Fibroblast of skin of right biceps (primary cell): Measurements from ENCODE around the gene PNMA6E.
"Not testable (repeated sequence)": the region's sequence is repeated elsewhere in the genome, so short reads cannot be mapped to it uniquely, and the experiment has no call there.

Experiments used
- DNase-seq: peaks from one replicate; pipeline ENCODE4 v3.0.0-alpha.2; 2013

The PNMA6E gene

DNA sequence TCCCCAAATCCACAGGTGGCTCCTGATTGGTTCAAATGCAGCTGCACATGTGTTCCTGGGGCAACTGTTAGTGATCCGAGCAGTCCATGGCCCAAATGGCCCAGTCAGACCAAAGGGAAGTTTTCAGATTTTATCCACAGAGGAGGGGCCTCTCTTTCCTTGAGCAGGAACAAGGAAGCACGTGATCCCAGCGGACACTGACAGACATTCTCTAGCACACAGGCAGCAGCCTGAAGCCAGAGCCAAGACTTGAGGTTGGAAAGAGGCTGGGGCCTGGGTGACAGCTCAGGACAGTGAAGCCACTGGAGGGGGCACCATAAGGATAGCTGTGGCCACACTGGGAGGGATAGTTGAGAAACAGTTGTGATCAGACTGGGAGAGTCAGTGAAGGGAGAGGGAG, 6.6 kb upstream of the PNMA6E start:
- no peak for DNase-seq

DNA sequence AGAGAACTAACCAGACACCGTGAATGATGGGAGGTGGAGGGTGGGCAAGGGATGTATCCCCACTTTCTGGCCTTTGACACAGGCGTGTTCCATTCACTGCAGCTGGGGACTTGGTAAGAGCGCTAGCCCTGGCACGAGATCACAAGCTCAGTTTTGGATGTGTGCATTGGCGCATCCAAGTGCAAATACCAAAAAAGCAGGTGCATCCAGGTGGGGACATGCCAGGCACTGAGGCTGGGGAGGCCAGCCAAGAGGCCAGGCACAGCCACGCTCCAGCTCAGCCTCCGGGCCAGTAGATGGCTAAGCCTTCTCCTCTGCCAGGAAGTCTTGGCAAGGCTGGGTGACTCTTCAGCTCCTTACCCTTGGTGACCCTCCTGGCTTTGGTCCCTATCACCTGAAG, 5.8 kb upstream of the PNMA6E start:
- no peak for DNase-seq

DNA sequence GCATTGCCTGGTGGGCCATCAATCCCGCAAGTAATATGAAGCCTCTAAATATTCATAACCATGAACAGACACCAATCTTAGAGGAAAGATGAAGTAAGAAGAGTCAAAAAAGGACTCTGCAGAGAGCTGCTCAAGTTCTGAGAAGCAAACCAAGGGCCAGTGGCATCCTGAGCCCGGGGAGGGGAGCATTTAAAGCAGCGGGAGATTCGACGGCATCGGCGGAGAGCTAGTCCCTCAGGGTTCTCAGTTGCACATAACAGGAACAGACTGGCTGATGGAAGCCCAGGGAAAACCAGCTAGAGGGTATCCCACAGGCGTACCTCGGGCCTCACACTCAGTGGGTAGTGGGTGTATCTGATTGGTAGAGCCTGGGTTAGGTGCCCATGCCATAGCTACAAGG, 4.9 kb upstream of the PNMA6E start:
- no peak for DNase-seq

DNA sequence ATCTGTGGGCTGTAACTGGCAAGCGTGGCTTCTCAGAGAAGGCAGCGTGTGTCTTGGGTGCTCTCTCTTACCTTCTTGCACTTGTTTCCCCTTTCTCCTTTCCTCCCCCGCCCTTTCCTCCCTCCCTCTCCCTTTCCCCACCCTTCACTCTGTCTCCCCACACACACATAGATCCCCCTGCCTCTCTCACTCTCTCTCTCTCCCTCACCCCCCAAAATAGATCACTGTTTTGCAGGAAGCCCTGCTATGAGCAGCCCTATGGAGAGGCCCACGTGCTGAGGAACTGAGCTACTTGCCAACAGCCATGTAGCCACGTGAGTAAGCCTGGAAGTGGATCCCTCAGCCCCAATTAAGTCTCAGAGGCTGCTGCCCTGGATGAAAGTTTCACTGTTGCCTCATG, 4.3 kb upstream of the PNMA6E start:
- DNase-seq: no peak

DNA sequence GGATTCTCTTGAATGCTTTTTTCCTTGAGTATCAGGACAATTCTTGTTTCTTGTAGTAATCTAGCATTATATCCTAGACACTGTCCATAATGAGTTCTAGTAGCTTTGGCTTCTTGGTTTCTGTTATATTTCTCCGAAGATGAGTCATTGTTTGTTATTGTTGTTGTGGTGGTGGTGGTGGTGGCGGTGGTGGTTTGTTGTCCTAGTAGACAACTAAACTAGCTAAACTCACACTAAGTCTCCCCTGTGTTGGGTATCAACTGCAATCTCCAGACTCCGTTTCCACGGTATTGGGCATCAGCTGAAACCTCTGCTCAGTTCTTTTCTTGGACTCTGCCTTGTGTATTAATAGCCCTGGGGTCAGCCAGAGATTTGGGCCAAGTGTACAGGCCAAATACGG, 3.2 kb upstream of the PNMA6E start:
- DNase-seq: not testable (repeated sequence)

DNA sequence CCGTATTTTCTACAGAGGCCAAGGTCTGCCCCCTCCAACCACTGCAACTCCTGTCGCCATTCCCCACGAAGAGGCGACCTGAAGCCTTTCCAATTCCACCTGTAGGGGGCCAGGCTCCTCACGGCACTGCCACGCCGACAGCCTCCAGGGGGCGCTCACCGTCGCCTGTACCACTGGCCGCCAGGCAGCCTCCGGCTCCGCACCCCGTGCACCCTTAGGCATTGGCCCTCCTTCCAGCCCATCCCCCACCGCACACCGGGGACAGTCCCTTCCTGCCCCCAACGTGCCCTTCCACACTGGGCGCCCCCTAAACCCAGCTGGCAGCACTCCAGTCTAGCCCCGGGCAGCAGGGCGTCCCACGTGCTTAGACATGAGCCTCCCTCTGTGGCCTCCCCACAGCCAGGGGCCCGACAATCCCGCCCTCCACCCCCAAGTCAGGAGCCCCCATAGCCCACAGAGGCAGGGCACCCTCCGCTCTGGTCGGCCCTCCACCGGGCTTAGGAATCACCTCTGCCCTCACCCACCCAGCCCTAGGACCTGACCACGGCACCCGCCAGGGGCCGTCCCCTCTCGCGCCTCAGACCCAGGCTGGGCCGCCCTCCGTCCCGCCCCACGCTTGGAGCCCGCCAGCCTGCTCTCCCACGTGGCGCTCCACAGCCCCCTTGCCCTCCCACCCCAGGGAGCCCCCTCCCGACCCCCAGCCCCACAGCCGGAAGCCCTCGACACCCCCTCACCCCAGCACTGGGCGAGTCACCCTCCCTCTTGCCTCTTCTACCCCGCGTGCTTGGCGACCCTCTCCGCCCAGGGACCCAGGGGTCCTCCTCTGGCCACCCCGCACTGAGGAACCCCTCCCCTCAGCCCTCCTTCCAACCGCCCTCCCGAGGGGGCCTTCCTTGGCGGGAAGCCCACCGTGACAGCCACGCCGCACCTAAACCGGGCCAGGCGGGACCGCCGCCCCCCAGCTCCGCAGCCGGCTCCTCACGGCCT, 711 bp downstream of the PNMA6E start:
- DNase-seq: peak; percentile 10

DNA sequence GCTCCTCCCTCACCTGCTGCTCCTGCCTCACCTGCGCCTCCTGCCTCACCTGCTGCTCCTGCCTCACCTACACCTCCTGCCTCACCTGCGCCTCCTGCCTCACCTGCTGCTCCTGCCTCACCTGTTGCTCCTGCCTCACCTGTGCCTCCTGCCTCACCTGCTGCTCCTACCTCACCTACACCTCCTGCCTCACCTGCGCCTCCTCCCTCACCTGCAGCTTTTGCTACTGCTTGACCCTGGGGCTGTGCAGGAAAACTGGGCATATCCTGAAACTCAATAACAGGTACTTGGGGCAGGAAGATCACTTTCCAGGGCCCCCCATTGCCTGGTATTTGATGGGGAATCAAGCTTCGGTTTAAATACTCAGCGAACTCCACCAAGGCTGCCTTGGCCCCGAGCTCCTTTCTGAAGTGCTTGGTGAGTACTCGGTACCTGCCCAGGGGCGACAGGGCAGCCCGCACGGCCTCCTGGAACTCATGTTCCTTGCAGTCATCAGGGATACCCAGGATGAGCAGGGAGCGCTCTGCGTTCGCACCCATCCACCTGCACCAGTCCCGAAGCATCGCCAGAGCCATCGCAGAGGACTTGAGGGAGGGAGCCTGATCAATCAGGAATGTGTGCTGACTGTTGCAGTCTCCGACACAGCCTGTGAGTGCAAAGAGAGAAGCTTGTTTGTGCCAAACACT, 2.7 kb downstream of the PNMA6E start:
- DNase-seq: no peak

DNA sequence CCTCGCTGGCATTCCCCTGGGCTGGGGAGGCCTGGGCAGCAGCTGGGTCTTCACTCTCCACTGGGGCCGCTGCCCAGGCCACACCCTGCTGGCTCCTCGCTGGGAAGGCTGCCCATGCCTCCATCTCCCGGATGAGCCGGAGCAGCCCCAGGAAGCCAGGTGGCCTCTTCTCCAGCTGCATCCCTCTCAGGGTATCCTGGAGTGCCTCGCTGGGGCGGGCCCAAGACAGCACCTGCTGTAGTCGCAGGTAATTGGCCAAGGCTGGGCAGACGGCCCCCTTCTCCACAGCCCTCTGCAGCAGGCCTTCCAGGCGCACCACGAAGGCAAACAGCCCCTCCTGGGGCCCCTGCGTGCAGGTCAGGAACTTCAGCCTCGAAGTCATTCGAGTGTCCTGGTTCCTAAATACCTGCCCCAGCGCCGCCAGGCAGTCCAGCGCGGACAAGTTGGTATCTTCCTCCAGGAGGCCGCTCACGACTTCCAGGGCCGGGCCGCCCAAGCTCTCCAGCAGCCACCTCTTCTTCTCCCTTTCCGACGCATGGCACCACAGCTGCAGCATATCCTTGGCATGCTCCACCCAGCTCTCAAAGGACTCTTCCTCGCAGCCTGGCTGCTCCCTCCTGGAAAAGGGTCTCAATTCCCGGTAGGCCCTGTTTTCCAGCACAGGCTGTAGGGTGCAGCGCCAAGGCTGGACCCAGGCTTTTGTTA, 3.7 kb downstream of the PNMA6E start:
- no peak for DNase-seq

DNA sequence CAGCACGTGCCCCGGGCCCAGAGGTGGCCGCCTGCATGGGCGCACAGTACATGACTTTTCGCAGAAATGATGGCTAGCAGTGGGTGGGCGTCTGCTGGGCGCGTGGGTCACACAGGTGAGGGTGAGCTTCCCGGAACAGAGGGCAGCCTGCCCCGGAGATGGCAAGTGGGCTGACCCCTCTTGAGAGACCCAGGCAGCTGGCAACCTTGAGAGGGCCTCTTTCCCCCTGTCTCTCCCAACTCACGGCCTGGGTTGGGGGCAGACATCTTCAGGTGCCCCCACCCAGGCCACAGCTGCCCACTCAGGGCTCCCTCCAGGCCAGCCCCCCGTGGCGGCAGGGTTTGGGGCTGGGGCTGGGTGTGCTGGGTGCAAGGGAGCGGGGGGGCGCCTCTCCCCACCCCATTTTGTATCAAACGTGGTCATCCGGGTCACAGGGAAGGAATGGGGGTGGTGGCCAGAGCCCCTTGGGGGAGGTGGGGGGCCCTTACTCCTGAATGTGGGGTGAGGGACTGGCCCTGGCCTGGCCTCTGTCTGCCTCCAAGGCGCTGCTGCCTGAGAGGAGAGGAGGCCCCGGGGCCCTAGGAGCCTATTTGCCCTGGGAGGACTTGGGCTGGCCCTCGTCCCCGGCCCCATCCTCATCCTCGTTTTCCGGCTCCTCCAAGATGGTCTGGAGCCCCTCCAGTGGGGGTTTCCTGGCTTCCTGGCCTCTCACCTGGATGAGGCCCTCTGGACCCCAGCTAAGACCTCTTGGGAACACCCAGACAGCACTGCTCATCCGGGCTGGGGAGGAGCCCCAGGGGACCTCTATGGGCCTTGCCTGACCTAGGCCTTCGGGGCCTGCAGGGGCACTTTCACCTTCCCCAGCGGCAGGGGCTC, 4.6 kb downstream of the PNMA6E start:
- DNase-seq: no peak

DNA sequence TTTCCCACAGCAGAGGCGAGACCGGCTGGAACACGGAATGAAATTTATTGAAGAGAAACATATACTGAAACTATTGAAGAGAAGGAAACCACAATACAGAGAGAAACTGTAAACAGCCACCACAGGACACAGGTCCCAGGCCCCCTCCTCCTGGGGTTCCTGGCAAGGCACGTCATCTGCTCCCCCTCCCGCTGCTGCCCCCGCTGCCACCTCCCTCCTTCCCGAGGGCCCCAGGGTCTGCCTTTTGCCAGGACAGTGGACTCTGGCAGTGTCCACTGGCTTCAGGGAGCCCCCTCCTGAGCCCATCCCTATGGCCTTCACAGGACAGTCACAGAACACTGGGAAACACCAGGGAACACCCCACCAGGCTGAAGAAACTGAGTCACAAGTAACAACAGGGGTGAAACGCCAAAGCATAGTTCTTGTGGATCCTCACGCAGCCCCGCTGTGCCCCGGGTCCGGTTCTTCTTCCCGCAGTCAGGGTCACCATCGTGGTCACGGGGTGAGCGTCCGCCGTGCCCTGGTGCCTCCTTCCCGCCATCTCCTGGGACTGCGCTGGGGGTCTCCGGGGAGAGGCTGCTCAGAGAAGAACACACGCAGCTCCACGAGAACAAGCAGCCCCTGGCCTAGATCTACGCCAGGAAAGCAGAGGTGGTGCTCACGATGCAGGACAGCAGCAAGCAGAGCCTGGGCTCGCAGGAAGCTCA, 5.4 kb downstream of the PNMA6E start:
- no peak for DNase-seq

DNA sequence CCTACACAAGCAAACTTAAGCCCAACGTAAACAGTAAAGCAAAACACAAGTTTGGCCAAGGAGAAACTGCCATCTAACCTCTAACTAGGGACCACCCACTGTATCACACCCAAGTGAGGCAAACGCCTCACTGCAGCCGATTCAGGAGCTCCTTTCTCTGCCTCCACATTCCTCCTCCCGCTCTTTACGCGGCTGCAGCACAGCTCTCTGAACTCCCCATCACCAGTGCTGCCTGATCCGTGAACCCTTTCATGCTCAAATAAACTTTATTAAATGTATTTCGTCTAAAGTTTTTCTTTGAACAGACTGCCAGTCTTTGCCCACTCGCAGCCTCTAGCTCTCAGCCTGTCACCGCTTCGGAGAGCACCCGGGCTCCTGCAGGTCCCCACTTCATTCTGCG, 6.5 kb downstream of the PNMA6E start:
- DNase-seq: no peak

DNA sequence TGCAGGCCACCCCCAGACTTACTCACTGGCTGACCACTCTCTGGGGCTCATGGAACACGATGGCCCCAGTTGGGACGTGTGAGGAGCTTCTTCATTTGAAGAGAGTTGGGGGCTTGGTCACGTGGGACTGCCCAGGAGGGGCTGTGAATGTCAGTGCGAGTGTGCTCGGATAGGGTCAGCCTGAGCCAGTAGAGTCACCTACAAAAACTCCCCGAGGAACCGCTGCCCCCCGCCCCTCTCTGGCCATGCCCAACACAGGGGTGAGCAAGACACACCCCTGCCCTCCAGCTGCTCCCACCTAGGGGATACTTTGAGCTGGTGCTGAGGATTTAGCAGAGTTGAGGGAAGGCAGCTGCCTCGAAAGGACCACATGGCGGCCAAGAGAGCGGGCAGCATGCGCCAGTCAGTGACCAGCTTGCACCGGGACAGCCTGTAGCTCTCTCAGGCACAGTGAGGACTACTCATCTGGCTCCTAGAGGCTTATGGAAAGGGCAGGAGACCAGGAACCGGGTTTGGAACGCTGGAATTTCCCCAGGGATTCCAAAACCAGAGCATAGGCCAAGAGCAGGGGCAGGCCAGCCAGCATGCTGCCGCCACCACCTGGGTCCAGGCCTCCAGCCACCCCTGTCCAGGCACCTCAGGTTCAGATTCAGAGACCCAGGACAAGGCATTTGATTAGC, 8.4 kb downstream of the PNMA6E start:
- no peak for DNase-seq

DNA sequence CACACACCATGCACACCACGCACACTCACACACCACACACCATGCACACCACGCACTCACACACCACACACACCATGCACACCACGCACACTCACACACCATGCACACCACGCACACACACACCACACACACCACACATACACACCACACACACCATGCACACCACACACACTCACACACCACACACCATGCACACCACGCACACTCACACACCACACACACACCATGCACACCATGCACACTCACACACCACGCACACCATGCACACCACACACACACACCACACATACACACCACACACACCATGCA, 11.7 kb downstream of the PNMA6E start:
- DNase-seq: not testable (repeated sequence)

DNA sequence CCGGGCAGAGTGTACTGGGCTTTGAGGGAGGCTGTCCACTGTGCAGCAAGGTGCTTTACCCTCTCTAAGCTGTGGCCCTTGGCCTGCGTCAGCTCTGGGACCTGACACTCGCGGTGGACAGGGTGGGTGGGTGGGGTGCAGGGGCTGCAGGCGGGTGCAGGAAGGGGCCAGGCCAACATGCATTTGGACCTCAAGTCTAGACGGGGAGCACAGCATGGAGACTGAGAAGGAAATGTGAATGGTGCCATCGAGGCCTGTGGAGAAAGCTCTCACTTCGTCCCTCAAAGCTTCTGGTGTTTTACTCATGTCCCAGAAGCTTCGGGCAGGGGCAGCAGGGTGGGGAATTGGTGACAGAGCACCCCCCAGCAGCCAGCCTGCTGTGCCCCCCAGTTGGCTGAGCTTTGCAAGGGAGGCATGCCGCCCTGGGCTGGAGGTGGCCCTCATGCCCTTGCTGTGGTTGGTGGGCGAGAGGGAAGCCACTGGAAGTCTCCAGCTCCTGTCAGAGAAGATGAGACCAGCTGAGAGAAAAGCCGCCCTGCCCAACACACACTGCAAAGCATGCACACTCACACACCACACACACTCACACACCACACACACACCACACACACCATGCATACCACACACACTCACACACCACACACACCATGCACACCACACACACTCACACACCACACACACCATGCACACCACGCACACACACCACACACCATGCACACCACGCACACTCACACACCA, 12.3 kb downstream of the PNMA6E start:
- DNase-seq: no peak

DNA sequence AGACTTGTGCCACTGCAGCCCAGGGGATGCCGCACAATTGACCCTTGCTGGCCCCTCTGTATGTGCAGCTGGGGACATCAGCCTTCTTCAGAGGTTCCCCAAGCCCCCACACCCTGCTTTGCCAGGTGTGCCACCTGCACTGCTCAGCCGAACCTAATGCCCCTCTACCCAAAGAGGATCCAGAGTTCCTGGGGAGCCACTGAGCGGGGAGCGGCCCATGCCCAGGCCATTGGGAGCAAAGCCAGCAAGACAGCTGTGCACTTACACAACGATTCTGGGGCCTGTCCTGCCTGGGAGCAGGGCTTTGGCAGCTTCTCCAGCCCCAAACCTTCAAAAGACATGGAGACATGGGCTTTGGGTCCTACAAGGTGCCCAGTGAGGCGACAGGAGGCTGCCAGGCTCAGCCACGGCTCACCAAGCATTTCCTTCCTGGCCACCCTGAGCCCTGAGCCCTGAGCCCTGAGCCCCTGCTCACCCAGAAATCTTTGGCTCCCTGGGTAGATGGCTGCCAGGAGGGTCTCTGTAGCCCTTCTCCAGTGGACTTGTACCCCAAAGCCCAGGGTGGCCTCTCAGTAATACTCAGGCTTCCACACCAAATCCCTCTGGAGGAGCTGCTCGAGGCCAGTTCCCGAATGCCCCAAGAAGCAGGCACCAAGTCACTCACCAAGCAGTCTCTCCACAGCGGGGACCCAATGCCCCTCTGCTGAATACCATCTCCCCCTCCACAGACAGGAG, 13.0 kb downstream of the PNMA6E start:
- DNase-seq: no peak

DNA sequence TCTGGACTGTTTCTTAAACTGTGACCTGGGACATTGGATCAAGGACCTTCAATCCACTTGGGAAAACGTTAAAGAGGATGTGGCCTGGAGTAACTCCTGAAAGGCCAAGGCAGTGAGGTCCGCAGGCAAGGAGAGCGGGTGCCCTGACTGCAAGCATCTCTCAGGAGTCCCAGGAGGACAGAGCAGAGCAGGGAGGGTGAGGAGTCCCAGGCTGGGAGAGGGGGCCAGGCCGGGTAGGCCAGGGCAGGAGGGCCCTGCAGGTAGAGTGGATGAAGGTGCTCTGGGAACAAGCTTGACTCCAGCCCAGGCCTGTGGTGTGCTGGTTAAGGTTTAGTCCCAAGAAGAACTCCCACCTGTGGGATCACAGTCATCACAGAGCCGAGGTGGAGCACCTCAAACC, 13.8 kb downstream of the PNMA6E start:
- DNase-seq: no peak

DNA sequence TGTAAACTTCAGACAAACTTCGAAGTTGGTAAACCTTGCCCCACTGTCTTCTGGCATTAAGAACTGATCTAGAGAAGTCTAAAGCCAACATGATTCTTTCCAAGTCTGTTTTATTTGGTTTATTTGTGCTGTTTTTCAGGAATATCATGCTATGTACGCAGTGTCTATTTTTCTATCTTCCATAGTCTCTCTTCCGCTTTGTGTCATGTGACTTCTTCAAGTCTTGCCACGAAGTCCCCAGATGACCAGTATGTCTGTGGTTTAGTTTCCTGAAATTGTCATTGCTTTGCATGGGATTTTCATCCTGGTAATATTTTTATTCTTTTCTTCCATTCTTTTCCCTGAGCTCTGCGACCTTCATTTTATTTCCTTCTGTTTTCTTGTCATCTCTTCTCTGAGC, 15.1 kb downstream of the PNMA6E start:
- no peak for DNase-seq

DNA sequence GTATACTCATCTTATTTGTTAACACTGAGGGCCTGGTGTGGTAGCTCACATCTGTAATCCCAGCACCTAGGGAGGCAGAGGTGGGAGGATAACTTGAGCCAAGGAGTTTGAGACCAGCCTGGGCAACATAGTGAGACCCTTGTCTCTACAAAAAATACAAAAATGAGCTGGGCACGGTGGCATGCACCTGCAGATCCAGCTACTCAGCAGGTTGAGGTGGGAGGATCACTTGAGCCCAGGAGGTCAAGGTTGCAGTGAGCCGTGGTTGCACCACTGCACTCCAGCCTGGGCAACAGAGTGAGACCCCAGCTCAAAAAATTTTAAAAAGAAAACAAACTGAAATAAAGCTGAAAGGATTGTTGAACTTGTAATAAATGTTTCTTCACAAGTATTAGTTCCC, 16.2 kb downstream of the PNMA6E start:
- DNase-seq: not testable (repeated sequence)

DNA sequence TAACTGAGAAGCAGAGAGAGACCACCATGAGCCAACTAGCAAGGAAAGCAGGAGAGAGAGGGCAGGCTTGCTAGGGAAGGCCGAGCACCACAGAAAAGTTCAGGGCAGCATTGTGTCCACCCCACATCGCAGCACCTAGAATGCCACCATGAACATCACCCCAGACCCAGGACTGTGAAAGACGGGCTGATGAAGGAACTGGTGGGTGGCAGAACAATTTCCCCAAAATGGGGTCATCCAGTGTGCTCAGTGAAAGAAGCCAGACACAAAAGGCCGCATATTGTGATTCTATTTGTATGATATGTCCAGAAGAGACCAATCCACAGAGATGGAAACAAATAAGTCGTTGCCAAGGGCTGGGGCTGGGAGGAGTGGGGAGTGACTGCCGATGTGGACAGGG, 16.8 kb downstream of the PNMA6E start:
- no peak for DNase-seq
